Mesenchymal stem cell (in vitro differentiated cells and primary cell): Measurements from ENCODE around the gene MEIKIN.

ENCODE experiments used
- DNase-seq: peaks from one replicate; pipeline ENCODE4 v3.0.0-alpha.2; 2013
- H2AFZ ChIP-seq: one replicate; pipeline ENCODE4 v1.6.1; 2013; ENCODE audit warnings: low read depth, mild to moderate bottlenecking, control low read depth, inconsistent platforms, low read length, moderate library complexity
- H2AK5ac ChIP-seq: 2 replicates; pipeline ENCODE4 v1.6.1; 2013; ENCODE audit warnings: low read length, moderate library complexity, mild to moderate bottlenecking, inconsistent platforms; ENCODE audit not compliant: severe bottlenecking
- H2BK120ac ChIP-seq: one replicate; pipeline ENCODE4 v1.6.1; 2013; ENCODE audit warnings: low read depth, mild to moderate bottlenecking, inconsistent platforms, low read length, moderate library complexity
- H2BK12ac ChIP-seq, 2 experiments: one replicate each; pipeline ENCODE4 v1.6.1; 2013; ENCODE audit warnings: inconsistent platforms in 2 of 2, low read length in 2 of 2, mild to moderate bottlenecking in 2 of 2, moderate library complexity in 2 of 2, control low read depth in 1 of 2
- H2BK15ac ChIP-seq: one replicate; pipeline ENCODE4 v1.6.1; 2013; ENCODE audit warnings: mild to moderate bottlenecking, low read depth, inconsistent platforms; ENCODE audit not compliant: poor library complexity, severe bottlenecking
- H2BK5ac ChIP-seq: 2 replicates; pipeline ENCODE4 v1.6.1; 2013; ENCODE audit warnings: low read depth, mild to moderate bottlenecking, low read length, control low read depth, inconsistent platforms; ENCODE audit not compliant: poor library complexity, severe bottlenecking
- H3K14ac ChIP-seq, 2 experiments: one replicate each; pipeline ENCODE4 v1.6.1; 2013; ENCODE audit warnings: inconsistent platforms in 2 of 2, low read length in 2 of 2, control low read depth in 1 of 2, mild to moderate bottlenecking in 1 of 2, moderate library complexity in 1 of 2
- H3K18ac ChIP-seq, 2 experiments: one replicate each; pipeline ENCODE4 v1.6.1; 2013; ENCODE audit warnings: inconsistent platforms in 2 of 2, low read length in 2 of 2, control low read depth in 1 of 2, low read depth in 1 of 2, mild to moderate bottlenecking in 1 of 2
- H3K23ac ChIP-seq, 2 experiments: one replicate each; pipeline ENCODE4 v1.6.1; 2013; ENCODE audit warnings: inconsistent platforms in 2 of 2, low read length in 2 of 2, mild to moderate bottlenecking in 2 of 2, moderate library complexity in 2 of 2, control low read depth in 1 of 2
- H3K27ac ChIP-seq: 2 replicates; pipeline ENCODE4 v1.5.1; 2013; ENCODE audit warnings: mild to moderate bottlenecking, moderate library complexity, low read length, control low read depth, inconsistent platforms; ENCODE audit not compliant: poor library complexity, severe bottlenecking
- H3K27me3 ChIP-seq, 2 experiments: 2 replicates each; pipeline versions ENCODE4 v1.6.1 to v1.7.0; 2013; ENCODE audit warnings: low read length in 2 of 2, mild to moderate bottlenecking in 2 of 2, moderate library complexity in 2 of 2, control low read depth in 1 of 2, inconsistent platforms in 1 of 2; ENCODE audit not compliant: control insufficient read depth in 1 of 2, insufficient read depth in 1 of 2
- H3K36me3 ChIP-seq, 2 experiments: 2 replicates each; pipeline versions ENCODE4 v1.6.1 to v1.7.0; 2013; ENCODE audit warnings: low read length in 2 of 2, control low read depth in 1 of 2, inconsistent platforms in 1 of 2, low read depth in 1 of 2, mild to moderate bottlenecking in 1 of 2; ENCODE audit not compliant: insufficient read depth in 2 of 2, control insufficient read depth in 1 of 2
- H3K4ac ChIP-seq, 2 experiments: one replicate each; pipeline ENCODE4 v1.6.1; 2013; ENCODE audit warnings: inconsistent platforms in 2 of 2, low read length in 2 of 2, mild to moderate bottlenecking in 2 of 2, moderate library complexity in 2 of 2, control low read depth in 1 of 2, low read depth in 1 of 2
- H3K4me1 ChIP-seq: 2 replicates; pipeline ENCODE4 v1.6.1; 2013; ENCODE audit warnings: low read depth, low read length, control low read depth; ENCODE audit not compliant: control insufficient read depth, insufficient read depth
- H3K4me2 ChIP-seq: 2 replicates; pipeline ENCODE4 v1.6.1; 2013; ENCODE audit warnings: low read length, mild to moderate bottlenecking, inconsistent platforms; ENCODE audit not compliant: poor library complexity, severe bottlenecking
- H3K4me3 ChIP-seq, 2 experiments: 2 replicates each; pipeline versions ENCODE4 v1.5.1 to v1.7.0; 2013; ENCODE audit warnings: low read length in 2 of 2, mild to moderate bottlenecking in 2 of 2, control low read depth in 1 of 2, low read depth in 1 of 2; ENCODE audit not compliant: insufficient read depth in 1 of 2
- H3K79me1 ChIP-seq: replicated peaks from 2 replicates; pipeline ENCODE4 v1.6.1; 2013; ENCODE audit warnings: mild to moderate bottlenecking, control low read depth, low read length, inconsistent platforms; ENCODE audit not compliant: poor library complexity, severe bottlenecking
- H3K9ac ChIP-seq: 2 replicates; pipeline ENCODE4 v1.7.0; 2013; ENCODE audit warnings: mild to moderate bottlenecking, low read length, moderate library complexity
- H3K9me3 ChIP-seq: 2 replicates; pipeline ENCODE4 v1.7.0; 2013; ENCODE audit warnings: mild to moderate bottlenecking, low read length; ENCODE audit not compliant: control insufficient read depth
- H4K8ac ChIP-seq: one replicate; pipeline ENCODE4 v1.6.1; 2013; ENCODE audit warnings: inconsistent platforms, mild to moderate bottlenecking, low read length, moderate library complexity
- H4K91ac ChIP-seq: one replicate; pipeline ENCODE4 v1.6.1; 2013; ENCODE audit warnings: mild to moderate bottlenecking, low read length, inconsistent platforms
- WGBS: methylation state at CpG from one replicate; pipeline ENCODE4 v1.1.7; 2013; ENCODE audit warnings: mixed read lengths; 5-methylcytosine and 5-hydroxymethylcytosine counted together

MEIKIN gene

DNA sequence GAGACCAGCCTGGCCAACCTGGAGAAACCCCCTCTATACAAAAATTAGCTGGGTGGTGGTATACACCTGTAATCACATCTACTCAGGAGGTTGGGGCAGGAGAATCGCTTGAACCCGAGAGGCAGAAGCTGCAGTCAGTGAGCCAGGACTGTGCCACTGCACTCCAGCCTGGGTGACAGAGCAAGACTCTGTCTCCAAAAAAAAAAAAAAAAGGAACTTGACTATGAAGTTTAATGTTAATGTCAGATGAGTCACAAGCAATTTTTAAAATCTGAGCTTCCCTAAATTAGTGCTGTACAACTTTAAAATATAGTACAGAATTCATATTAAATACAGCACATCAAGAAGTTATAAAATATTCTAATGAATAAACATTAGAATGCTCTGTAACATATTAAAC is 1.5 kb downstream of the MEIKIN start:
- Histone ChIP-seq H3K23ac (no peak overlapping the region), H3K36me3 (no peaks in the 10 kb centered on the region), H2BK12ac (no peak overlapping the region), H2BK5ac (no peak overlapping the region), H4K8ac (no peak overlapping the region), H3K4me3 (no peak overlapping the region), H2BK15ac (no peak overlapping the region), H3K9ac (no peak overlapping the region), H3K79me1 (no peaks in the 10 kb centered on the region), H3K9me3 (no peaks in the 10 kb centered on the region), H3K27ac (no peak overlapping the region), H3K18ac (no peak overlapping the region), H3K27me3 (peaks cover 0 to 5% of the 10 kb centered on the region in 2 experiments), H2AK5ac (no peak overlapping the region), H2BK120ac (no peak overlapping the region), H3K4me1 (no peaks in the 10 kb centered on the region), H3K4ac (no peak overlapping the region), H2AFZ (no peak overlapping the region), H3K14ac (no peak overlapping the region), H4K91ac (no peak overlapping the region), H3K4me2 (no peak overlapping the region)
- WGBS, result no CpG with 5 or more reads among the region's 2 CpGs
- DNase-seq, result no peak

DNA sequence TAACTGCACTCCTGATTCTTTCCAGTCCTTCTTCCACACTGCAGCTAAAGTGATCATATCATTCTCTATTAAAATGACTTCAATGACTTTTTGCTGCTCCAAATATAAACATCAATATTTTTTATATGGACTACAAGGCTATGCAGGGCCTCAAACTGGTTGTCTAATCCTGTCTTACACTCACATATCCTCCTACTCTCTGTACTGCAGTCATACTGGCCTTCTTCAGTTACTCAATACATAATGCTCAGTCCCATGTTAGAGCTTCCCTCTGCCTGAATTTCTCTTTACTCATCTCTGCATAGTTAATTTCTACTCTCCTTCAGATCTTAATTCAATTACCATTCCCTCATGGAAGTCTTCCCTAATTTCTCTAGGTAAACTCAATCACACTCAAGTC is 3.4 kb downstream of the MEIKIN start:
- no peaks in the 10 kb centered on the region for H3K36me3 ChIP-seq
- H2BK12ac ChIP-seq, result no peak overlapping the region
- H2BK120ac ChIP-seq, result no peak overlapping the region
- DNase-seq, result no peak
- H3K14ac ChIP-seq, result no peak overlapping the region
- H3K27me3 ChIP-seq, result no peaks in the 10 kb centered on the region
- no peak overlapping the region for H3K27ac ChIP-seq
- no peaks in the 10 kb centered on the region for H3K4me1 ChIP-seq
- no peak overlapping the region for H3K4me3 ChIP-seq
- no peak overlapping the region for H3K23ac ChIP-seq
- no peak overlapping the region for H2BK15ac ChIP-seq
- H3K4me2 ChIP-seq, result no peak overlapping the region
- H3K9ac ChIP-seq, result no peak overlapping the region
- no peak overlapping the region for H2AFZ ChIP-seq
- H2AK5ac ChIP-seq, result no peak overlapping the region
- H3K9me3 ChIP-seq, result no peaks in the 10 kb centered on the region
- no peak overlapping the region for H2BK5ac ChIP-seq
- H4K91ac ChIP-seq, result no peak overlapping the region
- H3K4ac ChIP-seq, result no peak overlapping the region
- H3K18ac ChIP-seq, result no peak overlapping the region
- no peak overlapping the region for H4K8ac ChIP-seq
- no peaks in the 10 kb centered on the region for H3K79me1 ChIP-seq

DNA sequence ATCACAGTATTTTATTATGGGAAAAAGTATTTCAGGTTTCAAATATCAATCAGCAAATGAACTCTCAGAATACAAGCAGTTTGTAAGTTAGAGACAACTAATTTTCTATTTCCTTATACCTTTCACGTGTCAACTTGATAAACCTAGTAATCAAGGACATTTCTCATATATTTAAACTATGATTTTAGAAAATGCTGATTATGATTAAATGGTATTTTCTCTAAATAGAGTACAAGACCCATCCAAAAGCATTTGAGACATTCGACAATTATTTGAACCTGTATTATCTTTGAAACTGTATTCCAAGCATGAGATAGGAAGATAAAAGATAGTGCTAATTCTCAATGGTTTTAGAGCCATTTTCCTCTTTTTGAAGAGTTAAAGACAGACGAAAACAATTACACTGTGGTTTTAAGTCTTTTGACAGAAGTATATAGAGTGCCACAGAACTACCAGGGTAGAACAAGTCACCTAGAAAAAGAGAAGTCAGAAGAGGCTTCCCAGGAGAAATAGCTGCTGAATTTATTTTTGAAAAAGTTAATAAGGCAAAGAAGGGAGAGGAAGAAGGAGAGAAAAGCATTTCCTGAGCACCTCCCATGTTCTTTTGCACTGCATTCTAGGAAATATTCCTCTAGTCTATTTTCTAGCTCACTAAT is 5.6 kb downstream of the MEIKIN start:
- Histone ChIP-seq H3K27ac (no peak overlapping the region), H3K14ac (no peak overlapping the region), H3K9ac (no peak overlapping the region), H3K36me3 (no peaks in the 10 kb centered on the region), H2AK5ac (no peak overlapping the region), H4K91ac (no peak overlapping the region), H3K23ac (no peak overlapping the region), H2BK5ac (no peak overlapping the region), H3K4me3 (no peak overlapping the region), H2AFZ (no peak overlapping the region), H3K4me2 (no peak overlapping the region), H3K18ac (no peak overlapping the region), H4K8ac (no peak overlapping the region), H2BK15ac (no peak overlapping the region), H2BK120ac (no peak overlapping the region), H2BK12ac (no peak overlapping the region), H3K27me3 (no peaks in the 10 kb centered on the region), H3K4ac (no peak overlapping the region), H3K79me1 (no peaks in the 10 kb centered on the region), H3K9me3 (no peaks in the 10 kb centered on the region), H3K4me1 (no peaks in the 10 kb centered on the region)
- WGBS, result 87% methylated on average over 1 of the region's 3 CpGs
- no peak for DNase-seq

DNA sequence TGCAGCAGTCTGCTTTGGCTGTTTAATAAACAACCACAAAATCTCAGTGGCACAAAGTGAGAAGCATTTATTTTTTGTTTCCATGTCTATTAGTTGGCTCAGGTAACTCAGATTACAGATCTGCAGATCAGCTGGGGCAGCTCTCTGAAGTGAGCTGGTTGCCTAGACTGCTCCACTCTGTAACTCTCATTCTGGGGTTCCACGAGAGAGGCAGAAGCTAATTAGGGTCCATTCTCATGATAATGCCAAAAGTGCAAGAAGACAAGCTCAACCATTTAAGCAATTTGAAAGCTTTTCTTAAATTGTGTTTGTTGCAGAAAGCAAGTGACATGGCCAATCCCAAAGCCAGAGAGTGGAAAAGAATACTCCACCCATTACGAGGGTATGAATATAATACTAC is 13.2 kb downstream of the MEIKIN start:
- Histone ChIP-seq H4K91ac (no peak overlapping the region), H3K23ac (no peak overlapping the region), H3K18ac (no peak overlapping the region), H2AK5ac (no peak overlapping the region), H2AFZ (no peak overlapping the region), H3K36me3 (no peaks in the 10 kb centered on the region), H3K27ac (no peak overlapping the region), H3K9me3 (peaks cover 36% of the 10 kb centered on the region), H3K4ac (no peak overlapping the region), H3K9ac (no peak overlapping the region), H2BK15ac (no peak overlapping the region), H2BK120ac (no peak overlapping the region), H3K27me3 (peaks cover 0 to 5% of the 10 kb centered on the region in 2 experiments), H3K14ac (no peak overlapping the region), H4K8ac (no peak overlapping the region), H3K4me2 (no peak overlapping the region), H3K4me3 (no peak overlapping the region), H3K79me1 (no peaks in the 10 kb centered on the region), H2BK12ac (no peak overlapping the region), H2BK5ac (no peak overlapping the region), H3K4me1 (no peaks in the 10 kb centered on the region)
- 73% methylated on average over 2 of the region's 2 CpGs for WGBS
- DNase-seq, result no peak
